ENCODE data around the gene STRN.

Gene STRN

GRCh38 chr2:36858551-36859365, 107.6 kb downstream of the STRN start:
- no peak for DNase-seq (ENCODE audit: extremely low read depth, low read depth)
- H3K4me3 ChIP-seq (replicated peaks; ENCODE audit: low read depth, low read length), result no peak overlapping the region
- no peak for TF ChIP-seq CTCF (IDR thresholded peaks at IDR 0.05; ENCODE audit: low read depth, low read length, missing control alignments)

GRCh38 chr2:36857713-36858112, 108.6 kb downstream of the STRN start:
- no peak overlapping the region for H3K4me3 ChIP-seq (replicated peaks; ENCODE audit: low read depth, low read length)
- DNase-seq (ENCODE audit: extremely low read depth, low read depth), result no peak
- TF ChIP-seq CTCF (IDR thresholded peaks at IDR 0.05; ENCODE audit: low read depth, low read length, missing control alignments), result no peak

GRCh38 chr2:36855429-36855828, 110.9 kb downstream of the STRN start:
- DNase-seq (ENCODE audit: extremely low read depth, low read depth), result no peak
- TF ChIP-seq CTCF (IDR thresholded peaks at IDR 0.05; ENCODE audit: low read depth, low read length, missing control alignments), result no peak
- H3K4me3 ChIP-seq (replicated peaks; ENCODE audit: low read depth, low read length), result no peak overlapping the region

- H3K4me3 ChIP-seq (replicated peaks; ENCODE audit: low read depth, low read length), result no peak overlapping the region
- no peak for TF ChIP-seq CTCF (IDR thresholded peaks at IDR 0.05; ENCODE audit: low read depth, low read length, missing control alignments)
- DNase-seq (ENCODE audit: extremely low read depth, low read depth), result no peak
Measured at GRCh38 chr2:36854241-36854640, 112.1 kb downstream of the STRN start.

GRCh38 chr2:36849265-36849664, 117.1 kb downstream of the STRN start:
- no peak overlapping the region for H3K4me3 ChIP-seq (replicated peaks; ENCODE audit: low read depth, low read length)
- no peak for TF ChIP-seq CTCF (IDR thresholded peaks at IDR 0.05; ENCODE audit: low read depth, low read length, missing control alignments)
- no peak for DNase-seq (ENCODE audit: extremely low read depth, low read depth)

GRCh38 chr2:36843838-36844237, 122.5 kb downstream of the STRN start:
- no peak for TF ChIP-seq CTCF (IDR thresholded peaks at IDR 0.05; ENCODE audit: low read depth, low read length, missing control alignments)
- DNase-seq (ENCODE audit: extremely low read depth, low read depth), result no peak

More at GRCh38 chr2:36843838-36844237, 122.5 kb downstream of the STRN start:
- no peak overlapping the region for H3K4me3 ChIP-seq (replicated peaks; ENCODE audit: low read depth, low read length)

All from HFF-Myc (cell line).